Measurements from ENCODE around the gene TAF10. TPM values are rescaled to one million over a fixed set of nuclear protein-coding genes. Genes with fewer than 3 reads are reported as not detected.
A peak's percentile ranks its signal among the peaks of the same experiment; 100 is the strongest.

The TAF10 gene
- total RNA-seq, 1 donor from 2014 or later: 124 TPM

- no peak for TF ChIP-seq CTCF (IDR thresholded peaks at IDR 0.05; ENCODE audit: partially characterized antibody, unreplicated experiment)
- H3K27ac Mint-ChIP-seq (ENCODE audit: unreplicated experiment): no peak overlapping the region
- H3K4me3 Mint-ChIP-seq (ENCODE audit: unreplicated experiment): no peak overlapping the region
- no peak for DNase-seq
- H3K36me3 Mint-ChIP-seq (ENCODE audit: unreplicated experiment): no peaks in the 10 kb centered on the region
- H3K27me3 Mint-ChIP-seq (ENCODE audit: unreplicated experiment): peaks cover 4% of the 10 kb centered on the region
- peaks cover 6% of the 10 kb centered on the region for H3K9me3 Mint-ChIP-seq (ENCODE audit: unreplicated experiment)
- peaks cover 16% of the 10 kb centered on the region for H3K4me1 Mint-ChIP-seq (ENCODE audit: low read depth, unreplicated experiment)
Measured at GRCh38 chr11:6604790-6605189, 7.2 kb downstream of the TAF10 start.

DNA sequence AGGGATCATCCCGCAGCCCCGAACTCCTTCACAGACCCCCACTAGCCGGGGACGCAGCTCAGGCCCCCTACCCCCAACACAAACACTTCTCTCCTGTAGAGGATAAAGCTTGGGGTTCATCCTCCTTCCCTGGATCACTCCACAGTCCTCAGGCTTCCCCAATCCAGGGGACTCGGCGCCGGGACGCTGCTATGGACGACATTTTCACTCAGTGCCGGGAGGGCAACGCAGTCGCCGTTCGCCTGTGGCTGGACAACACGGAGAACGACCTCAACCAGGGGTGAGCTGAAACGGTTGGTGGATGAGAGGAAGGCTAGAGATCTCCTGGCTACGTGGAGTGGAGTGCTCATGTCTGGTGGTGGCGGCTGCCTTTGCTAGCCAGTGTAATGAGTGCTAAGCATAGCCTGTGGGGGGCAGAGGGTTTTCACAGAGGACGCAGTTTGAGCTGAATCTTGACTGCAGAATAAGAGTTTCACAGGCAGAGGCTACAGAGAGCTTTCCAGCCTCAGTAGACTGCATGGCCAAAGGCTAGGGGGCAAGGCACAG, 7.9 kb downstream of the TAF10 start:
- Mint-ChIP-seq H3K27me3 (ENCODE audit: unreplicated experiment) (peaks cover 4% of the 10 kb centered on the region), H3K4me3 (ENCODE audit: unreplicated experiment) (no peak overlapping the region), H3K27ac (ENCODE audit: unreplicated experiment) (no peak overlapping the region), H3K4me1 (ENCODE audit: low read depth, unreplicated experiment) (peaks cover 16% of the 10 kb centered on the region), H3K9me3 (ENCODE audit: unreplicated experiment) (peaks cover 6% of the 10 kb centered on the region), H3K36me3 (ENCODE audit: unreplicated experiment) (no peaks in the 10 kb centered on the region)
- DNase-seq: peak; percentile 55
- no peak for TF ChIP-seq CTCF (IDR thresholded peaks at IDR 0.05; ENCODE audit: partially characterized antibody, unreplicated experiment)

DNA sequence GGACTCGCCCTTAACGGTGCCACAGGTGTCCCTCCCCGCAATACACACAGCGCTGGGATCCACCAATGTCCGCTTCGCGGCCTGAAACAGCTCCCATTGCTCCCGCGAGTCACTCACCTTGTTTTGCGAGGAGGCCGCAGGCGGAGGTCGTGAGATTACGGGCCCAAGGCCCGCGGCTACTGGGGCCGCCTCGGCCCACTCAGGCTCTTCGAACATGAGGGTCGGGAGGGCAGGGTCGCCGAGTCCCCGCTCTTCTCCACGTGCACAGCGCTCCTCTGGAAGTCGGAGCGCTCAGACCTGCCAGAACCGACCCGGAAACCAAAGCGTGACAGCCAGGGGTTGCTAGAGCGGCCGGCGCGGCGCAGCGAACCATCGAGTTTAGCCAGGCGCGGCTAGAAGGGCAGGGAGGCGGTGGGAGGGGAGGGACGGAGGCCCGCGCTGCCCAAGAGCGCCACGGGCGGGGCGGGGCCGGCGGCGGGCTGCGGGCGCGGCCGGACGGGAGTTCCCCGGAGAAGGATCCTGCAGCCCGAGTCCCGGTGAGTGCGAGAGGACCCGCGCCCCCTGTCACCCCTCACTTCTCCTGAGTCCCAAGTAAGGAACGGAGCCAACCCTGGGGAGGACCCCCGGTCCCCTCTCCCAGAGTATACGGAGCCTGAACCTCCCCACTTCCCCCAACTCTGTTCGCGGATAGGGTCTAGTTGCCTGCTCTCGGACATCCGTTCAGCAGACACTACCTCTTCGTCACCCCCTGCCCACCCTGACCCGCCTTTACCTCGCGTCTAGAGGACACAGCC, 8.5 kb downstream of the TAF10 start, which contains the start of the genes ILK and RRP8:
TSS of gene ILK (plus strand) at position 488 of the 794 bp plus-strand sequence. CDS start 498 bp downstream, outside the sequence.
TSS of gene RRP8 (minus strand) at position 330 of the 794 bp plus-strand sequence. CDS start at position 216, 114 bp downstream.
- Mint-ChIP-seq H3K4me3 (ENCODE audit: unreplicated experiment) (no peak within 1 kb of the TSS), H3K4me1 (ENCODE audit: low read depth, unreplicated experiment) (peaks cover 16% of the 10 kb centered on the region), H3K27ac (ENCODE audit: unreplicated experiment) (peak within 1 kb of the TSS; percentile 10), H3K36me3 (ENCODE audit: unreplicated experiment) (no peaks in the 10 kb centered on the region), H3K9me3 (ENCODE audit: unreplicated experiment) (peaks cover 6% of the 10 kb centered on the region), H3K27me3 (ENCODE audit: unreplicated experiment) (peaks cover 2% of the 10 kb centered on the region)
- DNase-seq: peak; percentile 92
- TF ChIP-seq CTCF (IDR thresholded peaks at IDR 0.05; ENCODE audit: partially characterized antibody, unreplicated experiment): no peak

- peaks cover 16% of the 10 kb centered on the region for H3K4me1 Mint-ChIP-seq (ENCODE audit: low read depth, unreplicated experiment)
- H3K9me3 Mint-ChIP-seq (ENCODE audit: unreplicated experiment): peaks cover 5% of the 10 kb centered on the region
- no peak overlapping the region for H3K4me3 Mint-ChIP-seq (ENCODE audit: unreplicated experiment)
- no peaks in the 10 kb centered on the region for H3K36me3 Mint-ChIP-seq (ENCODE audit: unreplicated experiment)
- peaks cover 2% of the 10 kb centered on the region for H3K27me3 Mint-ChIP-seq (ENCODE audit: unreplicated experiment)
- TF ChIP-seq CTCF (IDR thresholded peaks at IDR 0.05; ENCODE audit: partially characterized antibody, unreplicated experiment): no peak
- peak overlapping the region; percentile 10 for H3K27ac Mint-ChIP-seq (ENCODE audit: unreplicated experiment)
- no peak for DNase-seq
Measured at GRCh38 chr11:6602096-6602940, 9.7 kb downstream of the TAF10 start.

Data from glutamatergic neuron (in vitro differentiated cells).